SH-SY5Y (cell line): Measurements from ENCODE around the gene RRP7A.

Experiments
- GATA2 ChIP-seq: IDR thresholded peaks from 2 replicates; pipeline ENCODE4 v1.6.1; 2011; ENCODE audit warnings: mild to moderate bottlenecking, low read depth, low read length
- GATA3 ChIP-seq: IDR thresholded peaks from 2 replicates; pipeline ENCODE4 v1.6.1; 2011; ENCODE audit warnings: low read depth, mild to moderate bottlenecking, low read length, moderate library complexity

GRCh38 chr22:42565956-42566355 lies 46.4 kb upstream of the RRP7A start:
- TF ChIP-seq GATA3 = no peak
- no peak for TF ChIP-seq GATA2
